GM19099 (cell line): ENCODE measurements around the gene NPFFR1.

Experiments used
- POLR2A ChIP-seq: IDR thresholded peaks from 3 replicates; pipeline ENCODE4 v1.6.1; 2011; ENCODE audit warnings: low read depth; ENCODE audit not compliant: insufficient read length; ENCODE audit errors: extremely low read depth

The NPFFR1 gene

GRCh38 chr10:70274643-70275042 is 9.2 kb downstream of the NPFFR1 start:
- no peak for TF ChIP-seq POLR2A

DNA sequence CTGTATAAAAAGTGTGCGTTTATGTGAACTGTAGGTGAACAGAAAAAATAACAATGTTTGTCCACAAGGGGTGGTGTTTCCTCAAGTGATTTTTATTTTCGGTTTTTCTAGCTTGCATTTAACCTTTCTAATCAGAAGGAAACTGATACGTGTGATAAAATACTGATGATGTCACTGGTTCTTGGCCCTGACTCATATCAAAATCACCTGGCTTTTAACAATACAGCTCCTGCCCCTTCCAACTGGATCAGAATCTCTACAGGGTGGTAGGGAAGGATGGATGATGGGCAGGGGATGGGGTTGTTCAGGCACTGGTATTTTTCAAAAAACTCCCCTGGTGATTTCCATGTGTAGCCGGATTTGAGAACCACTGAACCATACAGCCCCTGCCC is 10.9 kb downstream of the NPFFR1 start:
- peak; percentile 25 for TF ChIP-seq POLR2A

- no peak for TF ChIP-seq POLR2A
These were observed 11.5 kb downstream of the NPFFR1 start for GRCh38 chr10:70271996-70272924.

DNA sequence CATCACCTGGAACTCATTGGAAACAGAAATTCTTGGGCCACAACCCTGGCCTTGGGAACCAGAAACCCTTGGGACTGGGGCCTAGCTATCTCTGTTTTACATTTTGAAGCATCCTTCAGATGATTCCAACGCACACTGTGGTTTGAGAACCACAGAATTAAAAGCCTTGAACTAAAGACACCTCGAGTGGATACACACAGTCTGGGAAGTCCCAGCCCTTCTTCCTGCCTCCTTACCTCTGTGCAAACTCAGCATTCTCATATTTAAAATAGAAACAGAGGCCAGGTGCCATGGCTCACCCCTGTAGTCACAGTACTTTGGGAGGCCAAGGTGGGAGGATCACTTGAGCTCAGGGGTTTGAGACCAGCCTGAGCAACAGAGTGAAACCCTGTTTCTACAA is 12.9 kb downstream of the NPFFR1 start:
- TF ChIP-seq POLR2A, result no peak

GRCh38 chr10:70269741-70270140 is 14.1 kb downstream of the NPFFR1 start:
- TF ChIP-seq POLR2A, result no peak

- no peak for TF ChIP-seq POLR2A
These were observed 15.4 kb downstream of the NPFFR1 start for GRCh38 chr10:70268376-70268775.

DNA sequence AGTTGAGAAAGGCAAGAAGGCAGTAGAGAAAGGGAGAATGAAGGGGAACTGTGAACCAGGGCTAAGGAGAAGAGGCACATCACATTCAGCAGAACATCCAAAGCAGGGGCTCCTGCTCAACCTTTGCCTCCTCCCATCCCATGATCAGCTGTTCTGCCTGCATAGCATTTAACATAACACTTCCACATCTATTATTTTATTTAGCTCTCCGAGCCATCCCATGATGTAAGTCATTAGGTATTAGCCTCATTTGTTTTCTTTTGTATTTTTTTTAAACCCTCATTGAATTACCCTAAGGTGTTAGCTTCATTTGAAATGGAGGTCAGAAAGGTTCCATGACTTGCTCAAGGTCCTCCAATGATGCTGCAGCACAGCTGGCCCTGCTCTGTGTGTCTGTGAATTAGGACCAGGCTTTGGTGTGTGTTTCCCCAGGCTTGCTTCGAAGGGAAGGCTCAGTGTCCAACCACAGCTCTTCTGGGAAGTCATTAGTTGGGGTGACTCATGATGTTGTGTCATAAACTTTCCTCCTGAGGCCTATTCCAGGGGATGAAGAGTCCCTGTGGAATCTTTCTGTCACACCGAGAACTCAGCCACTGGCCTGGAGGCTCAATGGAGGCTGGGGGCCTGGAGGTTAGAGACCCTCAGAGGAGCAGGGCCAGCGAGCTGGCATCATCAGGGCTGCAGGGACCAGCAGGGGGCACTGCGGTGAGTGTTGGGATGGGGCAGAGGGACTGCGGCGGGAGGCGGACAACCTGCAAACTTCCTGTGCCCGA is 16.5 kb downstream of the NPFFR1 start:
- TF ChIP-seq POLR2A, result no peak

GRCh38 chr10:70266701-70267100 is 17.1 kb downstream of the NPFFR1 start:
- no peak for TF ChIP-seq POLR2A

GRCh38 chr10:70266056-70266455 is 17.7 kb downstream of the NPFFR1 start:
- no peak for TF ChIP-seq POLR2A

GRCh38 chr10:70265032-70265689 is 18.6 kb downstream of the NPFFR1 start:
- TF ChIP-seq POLR2A, result no peak

- TF ChIP-seq POLR2A, result no peak
These were observed 23.1 kb downstream of the NPFFR1 start for GRCh38 chr10:70260734-70261133.

DNA sequence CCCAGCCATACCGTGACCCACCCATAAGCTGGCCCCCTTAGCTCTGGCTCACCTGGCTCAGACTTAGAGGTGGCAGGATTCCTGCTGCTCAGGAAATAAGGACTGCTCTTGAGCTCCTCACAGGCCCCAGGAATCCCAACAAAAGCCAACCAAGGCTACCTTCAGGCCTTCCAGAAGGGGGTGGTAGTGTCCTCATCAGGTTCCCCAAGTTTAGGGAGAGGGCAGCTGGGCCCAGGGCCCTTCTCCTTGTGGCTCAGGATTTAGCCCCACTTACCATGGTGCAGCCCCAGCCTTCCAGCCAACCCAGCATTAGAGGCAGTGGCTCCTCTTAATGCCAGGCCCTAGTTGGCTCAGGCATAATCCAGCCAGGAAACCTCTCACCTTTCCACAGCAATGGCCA is 23.5 kb downstream of the NPFFR1 start:
- TF ChIP-seq POLR2A, result no peak

- no peak for TF ChIP-seq POLR2A
These were observed 25.6 kb downstream of the NPFFR1 start for GRCh38 chr10:70258216-70258615.

DNA sequence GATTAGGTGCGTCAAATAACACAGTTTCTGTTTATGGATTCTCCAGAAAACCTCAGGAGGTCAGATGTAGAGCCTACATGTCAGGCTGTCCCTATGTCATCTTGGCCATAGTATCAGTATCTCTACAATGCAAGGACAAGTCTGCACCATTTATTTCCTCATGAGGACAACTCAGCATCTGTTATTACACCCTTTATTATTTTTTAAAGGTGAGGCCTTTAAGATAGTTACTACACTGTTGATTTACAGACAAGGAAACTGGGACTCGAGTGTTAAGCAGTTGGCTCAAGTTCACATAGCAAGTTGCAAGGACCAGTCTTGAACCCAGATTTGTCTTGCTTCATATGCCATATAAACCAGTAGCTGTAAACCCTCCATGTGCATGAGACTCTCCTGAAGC is 27.3 kb downstream of the NPFFR1 start:
- TF ChIP-seq POLR2A, result no peak
